ENCODE measurements around the gene CTNND2. TPM values are rescaled to one million over a fixed set of nuclear protein-coding genes. Genes with fewer than 3 reads are reported as not detected.
"Not testable (repeated sequence)": the region's sequence is repeated elsewhere in the genome, so short reads cannot be mapped to it uniquely, and the experiment has no call there.

CTNND2 gene
- total and polyA plus RNA-seq, 8 donors: 9.2 to 62.8 (median 43.7) TPM

- DNase-seq (no peak), FAIRE-seq (no peak), ATAC-seq (peak; percentile 69 to 79 (median 70))
- no peak overlapping the region for H3K4me3 ChIP-seq
- no peaks in the 10 kb centered on the region for H3K27me3 ChIP-seq
- no peaks in the 10 kb centered on the region for H3K9me3 ChIP-seq
- TF ChIP-seq CTCF (IDR thresholded peaks at IDR 0.05): no peak
- H3K27ac ChIP-seq: peak overlapping the region in 2 of 4 donors; percentile 15 to 67
- WGBS, 2 donors: 40 to 41% methylated on average over 5 of the region's 5 CpGs
- H3K36me3 ChIP-seq: no peaks in the 10 kb centered on the region
- peaks cover 9 to 16% (median 11%) of the 10 kb centered on the region in 3 donors for H3K4me1 ChIP-seq
- intact Hi-C loops (cut with DNase I): no loop called here
Measured at GRCh38 chr5:11324521-11325289, 579.5 kb downstream of the CTNND2 start.

GRCh38 chr5:11323761-11324160 lies 580.5 kb downstream of the CTNND2 start:
- Histone ChIP-seq H3K36me3 (no peaks in the 10 kb centered on the region), H3K4me1 (peaks cover 11 to 16% (median 15%) of the 10 kb centered on the region in 3 donors), H3K27me3 (no peaks in the 10 kb centered on the region), H3K27ac (peak overlapping the region in 1 of 4 donors; percentile 67), H3K4me3 (no peak overlapping the region), H3K9me3 (no peaks in the 10 kb centered on the region)
- intact Hi-C loops (cut with DNase I): no loop called here
- FAIRE-seq (no peak), DNase-seq (no peak), ATAC-seq (peak in 1 of 4 donors; percentile 9)
- 92 to 96% methylated on average over 4 of the region's 4 CpGs for WGBS, 2 donors
- no peak for TF ChIP-seq CTCF (IDR thresholded peaks at IDR 0.05)

GRCh38 chr5:11322133-11322532 lies 582.1 kb downstream of the CTNND2 start:
- FAIRE-seq: no peak
- no peak for TF ChIP-seq CTCF (IDR thresholded peaks at IDR 0.05)
- Histone ChIP-seq H3K27ac (no peak overlapping the region), H3K36me3 (no peaks in the 10 kb centered on the region), H3K4me3 (no peak overlapping the region), H3K4me1 (peaks cover 11 to 16% (median 15%) of the 10 kb centered on the region in 3 donors), H3K9me3 (no peaks in the 10 kb centered on the region), H3K27me3 (no peaks in the 10 kb centered on the region)
- DNase-seq: no peak
- intact Hi-C loops (cut with DNase I): no loop called here
- 73 to 81% methylated on average over 2 of the region's 2 CpGs for WGBS, 2 donors
- ATAC-seq: peak in 1 of 4 donors; percentile 23

- no peak for FAIRE-seq
Measured at GRCh38 chr5:11319836-11320580, 584.2 kb downstream of the CTNND2 start.

GRCh38 chr5:11313694-11314093 lies 590.6 kb downstream of the CTNND2 start:
- H3K27ac ChIP-seq; DNase-seq; H3K36me3 ChIP-seq; H3K9me3 ChIP-seq; intact Hi-C loops (cut with DNase I); H3K27me3 ChIP-seq; FAIRE-seq; H3K4me1 ChIP-seq; H3K4me3 ChIP-seq; ATAC-seq: not testable (repeated sequence)
- WGBS, 2 donors: 90 to 96% methylated on average over 7 of the region's 7 CpGs

More at GRCh38 chr5:11319836-11320580, 584.2 kb downstream of the CTNND2 start:
- ATAC-seq: peak in 3 of 4 donors; percentile 39 to 74 (median 69)
- Histone ChIP-seq H3K36me3 (no peaks in the 10 kb centered on the region), H3K4me3 (no peak overlapping the region), H3K27ac (no peak overlapping the region), H3K4me1 (peaks cover 7 to 15% (median 12%) of the 10 kb centered on the region in 3 donors), H3K27me3 (no peaks in the 10 kb centered on the region), H3K9me3 (no peaks in the 10 kb centered on the region)
- DNase-seq: no peak
- intact Hi-C loops (cut with DNase I): no loop called here
- TF ChIP-seq CTCF (IDR thresholded peaks at IDR 0.05): no peak
- 58 to 63% methylated on average over 7 of the region's 7 CpGs for WGBS, 2 donors
